ENCODE results near the gene AOC3. TPM values are rescaled to one million over a fixed set of nuclear protein-coding genes. Genes with fewer than 3 reads are reported as not detected.
A peak's percentile ranks its signal among the peaks of the same experiment; 100 is the strongest.

Gene AOC3
- total and polyA plus RNA-seq, 2 of the 13 experiments (the other 11 are each of a cell fraction or from before 2014, with no cell fraction given), result 8.7 to 51.7 TPM

GRCh38 chr17:42855048-42855596 is 4.1 kb downstream of the AOC3 start (continued):
- TF ChIP-seq ZFP36 (IDR thresholded peaks at IDR 0.05; ENCODE audit: borderline replicate concordance, low read depth, low read length, partially characterized antibody) (no peak), GLMP (CRISPR knock-in tag; IDR thresholded peaks at IDR 0.05; ENCODE audit: borderline replicate concordance) (no peak), ZNF790 (CRISPR knock-in tag; IDR thresholded peaks at IDR 0.05; ENCODE audit: borderline replicate concordance) (no peak), MED8 (CRISPR knock-in tag; IDR thresholded peaks at IDR 0.05; ENCODE audit: insufficient replicate concordance) (no peak), THYN1 (CRISPR knock-in tag; IDR thresholded peaks at IDR 0.05; ENCODE audit: borderline replicate concordance, low read depth) (no peak), U2AF1 (optimal IDR thresholded peaks at IDR 0.05; ENCODE audit: low read depth, low read length) (no peak), HNF1A (IDR thresholded peaks at IDR 0.05; ENCODE audit: low read depth) (no peak), HNF1A (CRISPR knock-in tag; IDR thresholded peaks at IDR 0.05; ENCODE audit: borderline replicate concordance) (no peak), ZGPAT (CRISPR knock-in tag; IDR thresholded peaks at IDR 0.05) (peak; percentile 46; the same call in 1 of the 2 replicates), FOXJ3 (CRISPR knock-in tag; IDR thresholded peaks at IDR 0.05; ENCODE audit: borderline replicate concordance) (peak; percentile 40; the same call in 1 of the 2 replicates), DMAP1 (CRISPR knock-in tag; IDR thresholded peaks at IDR 0.05) (0 out of 2 replicates have a peak, but pooled peaks have one; percentile 35), STAG1 (CRISPR knock-in tag; IDR thresholded peaks at IDR 0.05) (no peak), ZNF296 (CRISPR knock-in tag; conservative IDR thresholded peaks at IDR 0.05) (no peak), ZNF468 (CRISPR knock-in tag; IDR thresholded peaks at IDR 0.05) (no peak), HNRNPL (IDR thresholded peaks at IDR 0.05; ENCODE audit: low read depth, low read length) (no peak), TARDBP (CRISPR knock-in tag; IDR thresholded peaks at IDR 0.05) (peak; percentile 80), ZNF235 (CRISPR knock-in tag; IDR thresholded peaks at IDR 0.05; ENCODE audit: borderline replicate concordance) (no peak), FOXP1 (IDR thresholded peaks at IDR 0.05) (no peak), FOXP1 (CRISPR knock-in tag; IDR thresholded peaks at IDR 0.05) (0 out of 2 replicates have a peak, but pooled peaks have one; percentile 30), HNRNPH1 (optimal IDR thresholded peaks at IDR 0.05; ENCODE audit: low read depth, low read length) (no peak)
- TF ChIP-seq, protein P1, sequence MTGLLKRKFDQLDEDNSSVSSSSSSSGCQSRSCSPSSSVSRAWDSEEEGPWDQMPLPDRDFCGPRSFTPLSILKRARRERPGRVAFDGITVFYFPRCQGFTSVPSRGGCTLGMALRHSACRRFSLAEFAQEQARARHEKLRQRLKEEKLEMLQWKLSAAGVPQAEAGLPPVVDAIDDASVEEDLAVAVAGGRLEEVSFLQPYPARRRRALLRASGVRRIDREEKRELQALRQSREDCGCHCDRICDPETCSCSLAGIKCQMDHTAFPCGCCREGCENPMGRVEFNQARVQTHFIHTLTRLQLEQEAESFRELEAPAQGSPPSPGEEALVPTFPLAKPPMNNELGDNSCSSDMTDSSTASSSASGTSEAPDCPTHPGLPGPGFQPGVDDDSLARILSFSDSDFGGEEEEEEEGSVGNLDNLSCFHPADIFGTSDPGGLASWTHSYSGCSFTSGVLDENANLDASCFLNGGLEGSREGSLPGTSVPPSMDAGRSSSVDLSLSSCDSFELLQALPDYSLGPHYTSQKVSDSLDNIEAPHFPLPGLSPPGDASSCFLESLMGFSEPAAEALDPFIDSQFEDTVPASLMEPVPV (CRISPR knock-in tag; IDR thresholded peaks at IDR 0.05), result peak; percentile 66; the same call in 1 of the 2 replicates
- TF ChIP-seq, protein P2, sequence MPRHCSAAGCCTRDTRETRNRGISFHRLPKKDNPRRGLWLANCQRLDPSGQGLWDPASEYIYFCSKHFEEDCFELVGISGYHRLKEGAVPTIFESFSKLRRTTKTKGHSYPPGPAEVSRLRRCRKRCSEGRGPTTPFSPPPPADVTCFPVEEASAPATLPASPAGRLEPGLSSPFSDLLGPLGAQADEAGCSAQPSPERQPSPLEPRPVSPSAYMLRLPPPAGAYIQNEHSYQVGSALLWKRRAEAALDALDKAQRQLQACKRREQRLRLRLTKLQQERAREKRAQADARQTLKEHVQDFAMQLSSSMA (CRISPR knock-in tag; IDR thresholded peaks at IDR 0.05), result no peak

All from HepG2 (cell line).